ENCODE measurements around the gene DACH2.

DNA sequence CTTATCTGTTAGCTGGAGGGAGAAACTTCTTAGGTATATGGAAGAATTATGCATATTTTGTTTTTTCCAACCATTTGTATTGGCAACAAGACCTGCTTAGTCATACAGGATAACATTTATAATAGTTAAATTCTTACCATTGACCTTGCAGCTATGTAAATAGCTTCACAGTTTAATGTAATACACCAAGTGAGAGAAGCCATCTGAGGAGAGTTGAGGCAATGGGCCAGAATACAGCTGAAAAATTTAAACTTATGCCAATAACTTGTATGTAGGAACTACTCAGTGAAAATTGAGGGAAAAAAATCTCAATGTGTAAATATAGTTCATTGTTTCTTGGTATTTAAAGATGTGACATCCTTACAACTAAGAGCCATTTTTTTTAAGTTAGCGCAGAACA, 273.5 kb downstream of the DACH2 start:
- TF ChIP-seq, protein P1, sequence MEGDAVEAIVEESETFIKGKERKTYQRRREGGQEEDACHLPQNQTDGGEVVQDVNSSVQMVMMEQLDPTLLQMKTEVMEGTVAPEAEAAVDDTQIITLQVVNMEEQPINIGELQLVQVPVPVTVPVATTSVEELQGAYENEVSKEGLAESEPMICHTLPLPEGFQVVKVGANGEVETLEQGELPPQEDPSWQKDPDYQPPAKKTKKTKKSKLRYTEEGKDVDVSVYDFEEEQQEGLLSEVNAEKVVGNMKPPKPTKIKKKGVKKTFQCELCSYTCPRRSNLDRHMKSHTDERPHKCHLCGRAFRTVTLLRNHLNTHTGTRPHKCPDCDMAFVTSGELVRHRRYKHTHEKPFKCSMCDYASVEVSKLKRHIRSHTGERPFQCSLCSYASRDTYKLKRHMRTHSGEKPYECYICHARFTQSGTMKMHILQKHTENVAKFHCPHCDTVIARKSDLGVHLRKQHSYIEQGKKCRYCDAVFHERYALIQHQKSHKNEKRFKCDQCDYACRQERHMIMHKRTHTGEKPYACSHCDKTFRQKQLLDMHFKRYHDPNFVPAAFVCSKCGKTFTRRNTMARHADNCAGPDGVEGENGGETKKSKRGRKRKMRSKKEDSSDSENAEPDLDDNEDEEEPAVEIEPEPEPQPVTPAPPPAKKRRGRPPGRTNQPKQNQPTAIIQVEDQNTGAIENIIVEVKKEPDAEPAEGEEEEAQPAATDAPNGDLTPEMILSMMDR (IDR thresholded peaks at IDR 0.05): no peak
- no peak for TF ChIP-seq POLR2A (IDR thresholded peaks at IDR 0.05)
